Measurements from ENCODE around the gene MED13L.
A peak's percentile ranks its signal among the peaks of the same experiment; 100 is the strongest.

MED13L gene

DNA sequence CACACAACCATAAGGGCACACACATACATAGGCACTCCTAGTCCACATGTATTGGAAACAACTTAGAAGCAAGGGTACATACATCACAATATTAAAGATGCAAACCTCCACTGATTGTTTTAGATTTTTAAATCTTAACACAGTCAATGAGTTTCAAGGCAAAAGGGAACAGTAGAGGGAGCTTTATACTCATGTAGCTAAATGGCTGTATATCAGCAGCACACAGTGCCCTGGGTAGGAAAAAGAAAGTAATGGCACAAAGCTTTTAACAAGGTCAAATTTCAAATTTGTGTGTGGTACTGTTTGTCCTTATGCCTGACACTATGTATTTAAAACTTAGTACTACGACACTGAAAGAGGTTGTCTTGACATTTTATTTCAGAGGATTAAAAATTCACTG is 262.0 kb downstream of the MED13L start:
- TF ChIP-seq, protein P1, sequence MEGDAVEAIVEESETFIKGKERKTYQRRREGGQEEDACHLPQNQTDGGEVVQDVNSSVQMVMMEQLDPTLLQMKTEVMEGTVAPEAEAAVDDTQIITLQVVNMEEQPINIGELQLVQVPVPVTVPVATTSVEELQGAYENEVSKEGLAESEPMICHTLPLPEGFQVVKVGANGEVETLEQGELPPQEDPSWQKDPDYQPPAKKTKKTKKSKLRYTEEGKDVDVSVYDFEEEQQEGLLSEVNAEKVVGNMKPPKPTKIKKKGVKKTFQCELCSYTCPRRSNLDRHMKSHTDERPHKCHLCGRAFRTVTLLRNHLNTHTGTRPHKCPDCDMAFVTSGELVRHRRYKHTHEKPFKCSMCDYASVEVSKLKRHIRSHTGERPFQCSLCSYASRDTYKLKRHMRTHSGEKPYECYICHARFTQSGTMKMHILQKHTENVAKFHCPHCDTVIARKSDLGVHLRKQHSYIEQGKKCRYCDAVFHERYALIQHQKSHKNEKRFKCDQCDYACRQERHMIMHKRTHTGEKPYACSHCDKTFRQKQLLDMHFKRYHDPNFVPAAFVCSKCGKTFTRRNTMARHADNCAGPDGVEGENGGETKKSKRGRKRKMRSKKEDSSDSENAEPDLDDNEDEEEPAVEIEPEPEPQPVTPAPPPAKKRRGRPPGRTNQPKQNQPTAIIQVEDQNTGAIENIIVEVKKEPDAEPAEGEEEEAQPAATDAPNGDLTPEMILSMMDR (conservative IDR thresholded peaks at IDR 0.05): peak; percentile 89
- H3K27ac ChIP-seq: no peak overlapping the region

GRCh38 chr12:116012757-116013156 is 264.7 kb downstream of the MED13L start:
- H3K27ac ChIP-seq: no peak overlapping the region
- TF ChIP-seq, protein P1 (conservative IDR thresholded peaks at IDR 0.05): no peak

GRCh38 chr12:116011217-116011616 is 266.3 kb downstream of the MED13L start:
- H3K27ac ChIP-seq: no peak overlapping the region
- TF ChIP-seq, protein P1 (conservative IDR thresholded peaks at IDR 0.05): no peak

DNA sequence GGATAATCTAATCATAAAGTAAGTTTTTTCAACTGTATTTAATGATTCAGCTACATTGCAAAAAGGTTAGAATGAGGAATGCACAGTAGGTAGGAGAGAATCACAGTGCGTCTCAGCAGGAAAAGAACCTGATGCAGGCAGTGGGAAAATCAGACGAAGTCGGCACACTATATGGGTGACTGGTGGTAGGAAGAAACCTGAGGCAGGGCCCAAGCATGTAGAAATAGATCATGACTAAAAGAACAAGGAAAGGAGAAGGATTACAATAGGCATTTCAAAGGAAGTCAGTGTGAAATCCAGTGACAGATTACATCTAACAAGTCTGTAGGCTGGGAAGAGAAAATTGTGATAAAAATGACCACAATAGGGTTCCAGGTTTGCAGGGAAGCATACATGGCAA is 267.0 kb downstream of the MED13L start:
- H3K27ac ChIP-seq: no peak overlapping the region

DNA sequence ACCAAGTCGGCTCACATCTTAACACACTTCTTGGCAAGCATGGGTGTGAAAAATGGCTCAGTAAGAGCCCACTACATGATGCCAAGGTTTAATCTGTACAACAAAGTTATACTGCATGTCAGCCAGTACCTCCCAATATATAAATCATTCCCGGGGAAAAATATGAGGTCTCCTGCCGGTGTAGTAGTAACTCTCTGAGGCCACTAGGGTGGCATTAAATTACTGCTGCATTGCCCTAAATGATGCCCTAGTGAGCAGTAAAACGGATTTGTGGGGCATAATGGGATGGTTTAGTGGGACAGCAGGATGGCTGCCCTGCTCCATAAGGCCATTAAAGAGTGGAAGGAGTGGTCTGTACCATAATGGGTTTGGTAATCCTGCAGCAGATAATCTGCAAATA is 267.7 kb downstream of the MED13L start:
- no peak overlapping the region for H3K27ac ChIP-seq
- TF ChIP-seq, protein P1 (conservative IDR thresholded peaks at IDR 0.05): peak; percentile 51

More for the DNA sequence above, 267.0 kb downstream of the MED13L start:
- TF ChIP-seq, protein P1 (conservative IDR thresholded peaks at IDR 0.05): no peak

GRCh38 chr12:116006141-116006540 is 271.4 kb downstream of the MED13L start:
- no peak overlapping the region for H3K27ac ChIP-seq
- TF ChIP-seq, protein P1 (conservative IDR thresholded peaks at IDR 0.05): no peak

DNA sequence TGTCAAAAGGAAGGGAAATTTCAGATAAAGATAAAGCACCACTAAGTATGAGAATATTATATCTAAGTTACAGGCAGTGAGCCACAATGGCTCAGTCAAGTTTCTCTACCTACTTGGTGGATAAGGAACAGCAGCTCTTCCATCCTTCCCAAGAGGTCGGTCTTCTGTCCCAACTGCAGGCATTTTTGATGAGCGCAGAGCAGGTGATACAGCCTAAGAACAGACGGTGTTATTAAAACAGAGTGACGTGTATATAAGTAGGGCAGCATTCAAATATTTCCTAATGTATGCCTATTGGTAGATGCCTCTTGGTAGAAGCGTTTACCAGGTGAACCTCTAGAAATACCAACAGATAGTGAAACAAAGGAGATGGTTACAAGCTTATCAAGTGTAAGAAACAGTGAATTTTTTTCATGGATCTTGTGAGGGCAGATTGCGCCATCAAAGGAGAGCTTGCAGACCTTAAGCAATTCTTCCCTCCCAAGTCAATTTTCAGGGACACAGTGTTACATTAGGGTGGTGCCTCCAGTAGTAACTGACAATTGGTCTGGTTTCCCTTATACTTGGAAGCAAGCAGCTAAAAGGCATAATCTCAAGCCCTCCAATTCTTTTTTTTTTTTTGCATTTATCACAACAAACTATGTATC is 274.5 kb downstream of the MED13L start:
- TF ChIP-seq, protein P1 (conservative IDR thresholded peaks at IDR 0.05): no peak
- no peak overlapping the region for H3K27ac ChIP-seq

All from VCaP (cell line).